ENCODE results near the gene KRT73. TPM values are rescaled to one million over a fixed set of nuclear protein-coding genes. Genes with fewer than 3 reads are reported as not detected.

Gene KRT73
- not detected in 5 replicates for total RNA-seq (2022; extraction: Qiagen RNA extraction; ENCODE audit: low read depth)

GRCh38 chr12:52618216-52618615 lies at the start of gene KRT73:
Gene KRT73 (minus strand): TSS chr12:52618559. CDS start chr12:52618524, 35 bp downstream.

GRCh38 chr12:52651726-52652261 lies 33.4 kb upstream of the KRT73 start, which contains the start of gene KRT2:
Gene KRT2 (minus strand): TSS chr12:52652211. CDS start chr12:52652142, 69 bp downstream.

GRCh38 chr12:52600941-52601481 lies 17.3 kb downstream of the KRT73 start, which contains the start of gene KRT72:
Gene KRT72 (minus strand): TSS chr12:52601463. CDS start chr12:52601452, 11 bp downstream.

GRCh38 chr12:52573743-52574142 lies 44.6 kb downstream of the KRT73 start, which contains the start of gene KRT74:
Gene KRT74 (minus strand): TSS chr12:52573843. CDS start chr12:52573777, 66 bp downstream.

Other genes with a start within 250 kb of the KRT73 start
- gene KRT84, start 232.9 kb downstream of the KRT73 start, total RNA-seq (2022; extraction: Qiagen RNA extraction; ENCODE audit: low read depth): not detected in 5 replicates
- gene KRT82, start 212.2 kb downstream of the KRT73 start, total RNA-seq (2022; extraction: Qiagen RNA extraction; ENCODE audit: low read depth): not detected in 5 replicates
- gene KRT75, start 184.2 kb downstream of the KRT73 start, total RNA-seq (2022; extraction: Qiagen RNA extraction; ENCODE audit: low read depth): 0.12 to 0.20 TPM (median 0.16 TPM) in 4 of 5 replicates, not detected in the other
- gene KRT6B, start 166.4 kb downstream of the KRT73 start, total RNA-seq (2022; extraction: Qiagen RNA extraction; ENCODE audit: low read depth): 0.11 TPM in 1 of 5 replicates, not detected in the others
- not detected in 5 replicates for gene KRT6C, start 144.8 kb downstream of the KRT73 start, total RNA-seq (2022; extraction: Qiagen RNA extraction; ENCODE audit: low read depth)
- gene KRT6A, start 125.3 kb downstream of the KRT73 start, total RNA-seq (2022; extraction: Qiagen RNA extraction; ENCODE audit: low read depth): 3.0 to 5.6 TPM (median 5.1 TPM) in 5 replicates
- gene KRT5, start 98.2 kb downstream of the KRT73 start, total RNA-seq (2022; extraction: Qiagen RNA extraction; ENCODE audit: low read depth): 0.20 to 0.49 TPM (median 0.25 TPM) in 5 replicates
- gene KRT71, start 65.4 kb downstream of the KRT73 start, total RNA-seq (2022; extraction: Qiagen RNA extraction; ENCODE audit: low read depth): not detected in 5 replicates
- not detected in 5 replicates for gene KRT74, start 44.7 kb downstream of the KRT73 start, total RNA-seq (2022; extraction: Qiagen RNA extraction; ENCODE audit: low read depth)
- gene KRT72, start 17.1 kb downstream of the KRT73 start, total RNA-seq (2022; extraction: Qiagen RNA extraction; ENCODE audit: low read depth): not detected in 5 replicates
- gene KRT2, start 33.7 kb upstream of the KRT73 start, total RNA-seq (2022; extraction: Qiagen RNA extraction; ENCODE audit: low read depth): not detected in 5 replicates
- gene KRT1, start 61.8 kb upstream of the KRT73 start, total RNA-seq (2022; extraction: Qiagen RNA extraction; ENCODE audit: low read depth): not detected in 5 replicates
- gene KRT77, start 85.0 kb upstream of the KRT73 start, total RNA-seq (2022; extraction: Qiagen RNA extraction; ENCODE audit: low read depth): not detected in 5 replicates
- gene KRT76, start 158.8 kb upstream of the KRT73 start, total RNA-seq (2022; extraction: Qiagen RNA extraction; ENCODE audit: low read depth): not detected in 5 replicates
- 0.09 TPM in 1 of 5 replicates, not detected in the others for gene KRT3, start 177.6 kb upstream of the KRT73 start, total RNA-seq (2022; extraction: Qiagen RNA extraction; ENCODE audit: low read depth)
- 1.7 to 4.0 TPM (median 2.7 TPM) in 5 replicates for gene KRT4, start 195.6 kb upstream of the KRT73 start, total RNA-seq (2022; extraction: Qiagen RNA extraction; ENCODE audit: low read depth)
- 0.09 TPM in 1 of 5 replicates, not detected in the others for gene KRT79, start 215.8 kb upstream of the KRT73 start, total RNA-seq (2022; extraction: Qiagen RNA extraction; ENCODE audit: low read depth)
- gene KRT78, start 230.4 kb upstream of the KRT73 start, total RNA-seq (2022; extraction: Qiagen RNA extraction; ENCODE audit: low read depth): 0.24 TPM in 1 of 5 replicates, not detected in the others